Right renal cortex interstitium (tissue), 3 donors: ENCODE results near the gene TMEM131L. TPM values are rescaled to one million over a fixed set of nuclear protein-coding genes. Genes with fewer than 3 reads are reported as not detected.
"Not testable (repeated sequence)": the region's sequence is repeated elsewhere in the genome, so short reads cannot be mapped to it uniquely, and the experiment has no call there.

Experiments used
- DNase-seq, 3 donors: peaks; one replicate each; pipeline ENCODE4 v3.0.0-alpha.2; 2013; ENCODE audit warnings: low read depth in 3 of 3, low spot score in 2 of 3
- polyA plus RNA-seq, 3 donors: library from polyadenylated mRNA; unstranded; fragments of 120-200 nt; gene quantifications; one replicate each; pipeline ENCODE4 v1.2.1, GENCODE V29; 2013; ENCODE audit not compliant: insufficient read length in 3 of 3

TMEM131L gene
- polyA plus RNA-seq, 3 donors = 24.2 to 26.6 (median 25.3) TPM

DNA sequence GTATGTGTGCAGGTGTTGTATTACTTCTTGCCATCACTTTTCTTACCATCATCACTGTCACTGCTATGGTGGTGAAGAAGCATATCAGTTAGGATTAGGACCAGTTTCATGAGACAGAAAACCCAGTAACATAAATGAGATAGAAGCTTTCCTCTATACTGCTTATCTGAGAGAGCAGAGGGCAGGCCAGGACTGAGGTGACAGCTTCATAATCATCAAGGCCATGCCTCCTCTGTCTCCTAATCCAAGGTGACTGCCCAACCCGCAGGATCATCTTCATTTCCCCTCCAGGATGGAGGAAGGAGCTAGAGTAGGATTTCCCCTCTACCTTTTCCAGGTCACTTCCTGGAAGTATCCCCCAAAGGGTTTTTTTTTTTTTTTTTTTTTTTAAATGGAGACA is 35.4 kb downstream of the TMEM131L start:
- no peak for DNase-seq

DNA sequence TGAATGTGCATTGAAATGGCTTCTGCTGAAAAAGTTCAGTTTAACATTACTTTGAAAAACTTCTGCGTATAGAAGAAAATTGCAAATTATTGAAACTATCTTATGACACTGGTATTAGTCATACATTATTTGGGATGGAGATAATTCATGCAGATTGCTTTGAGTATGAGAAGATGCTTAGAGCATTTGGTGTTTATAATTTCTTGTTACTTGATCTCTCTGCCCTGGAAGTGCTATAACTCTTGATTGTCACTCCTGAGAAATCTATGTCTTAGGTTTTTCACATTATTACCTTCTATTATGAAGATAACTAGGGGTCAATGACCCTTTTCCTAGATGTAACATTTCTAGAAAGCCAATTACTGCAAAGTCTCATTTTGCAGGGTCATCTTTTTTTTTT is 36.4 kb downstream of the TMEM131L start:
- no peak for DNase-seq

DNA sequence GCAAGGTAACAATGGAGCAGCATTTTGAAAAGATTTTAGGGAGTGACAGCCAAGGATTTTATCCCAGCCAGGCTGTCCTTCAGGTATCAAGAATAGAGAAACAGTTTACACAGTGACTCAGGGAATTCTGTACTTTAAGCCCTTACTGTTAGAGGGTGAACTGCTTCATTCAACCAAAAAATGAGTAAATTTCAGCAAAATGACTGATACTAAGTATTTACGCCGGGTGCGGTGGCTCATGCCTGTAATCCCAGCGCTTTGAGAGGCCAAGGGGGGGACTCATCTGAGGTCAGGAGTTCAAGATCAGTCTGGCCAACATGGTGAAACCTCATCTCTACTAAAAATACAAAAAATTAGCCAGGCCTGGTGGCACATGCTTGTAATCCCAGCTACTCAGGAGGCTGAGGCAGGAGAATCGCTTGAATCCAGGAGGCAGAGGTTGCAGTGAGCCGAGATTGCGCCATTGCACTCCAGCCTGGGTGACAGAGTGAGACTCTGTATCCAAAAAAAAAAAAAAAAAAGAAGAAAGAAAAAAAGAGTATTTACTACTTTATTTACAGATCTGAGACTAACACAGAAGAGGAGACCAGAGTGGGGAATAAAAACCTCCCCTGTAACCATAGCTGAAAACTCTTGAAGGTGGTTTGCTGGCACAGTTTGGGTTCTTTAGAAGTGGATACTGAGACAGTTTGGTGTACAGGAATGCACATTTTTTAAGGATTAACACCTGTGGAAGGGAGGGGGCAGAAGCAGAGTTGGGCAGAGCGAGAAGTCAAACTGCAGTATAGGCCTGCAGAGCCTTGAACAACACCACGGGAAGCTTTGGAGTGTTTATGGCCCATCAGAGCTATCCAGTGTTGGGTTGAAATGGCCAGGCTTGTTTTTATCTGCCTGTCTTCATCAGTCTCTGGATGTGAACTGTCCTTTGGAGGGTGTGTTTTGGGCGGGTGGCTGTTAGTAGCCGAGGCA is 40.5 kb downstream of the TMEM131L start:
- DNase-seq = no peak

DNA sequence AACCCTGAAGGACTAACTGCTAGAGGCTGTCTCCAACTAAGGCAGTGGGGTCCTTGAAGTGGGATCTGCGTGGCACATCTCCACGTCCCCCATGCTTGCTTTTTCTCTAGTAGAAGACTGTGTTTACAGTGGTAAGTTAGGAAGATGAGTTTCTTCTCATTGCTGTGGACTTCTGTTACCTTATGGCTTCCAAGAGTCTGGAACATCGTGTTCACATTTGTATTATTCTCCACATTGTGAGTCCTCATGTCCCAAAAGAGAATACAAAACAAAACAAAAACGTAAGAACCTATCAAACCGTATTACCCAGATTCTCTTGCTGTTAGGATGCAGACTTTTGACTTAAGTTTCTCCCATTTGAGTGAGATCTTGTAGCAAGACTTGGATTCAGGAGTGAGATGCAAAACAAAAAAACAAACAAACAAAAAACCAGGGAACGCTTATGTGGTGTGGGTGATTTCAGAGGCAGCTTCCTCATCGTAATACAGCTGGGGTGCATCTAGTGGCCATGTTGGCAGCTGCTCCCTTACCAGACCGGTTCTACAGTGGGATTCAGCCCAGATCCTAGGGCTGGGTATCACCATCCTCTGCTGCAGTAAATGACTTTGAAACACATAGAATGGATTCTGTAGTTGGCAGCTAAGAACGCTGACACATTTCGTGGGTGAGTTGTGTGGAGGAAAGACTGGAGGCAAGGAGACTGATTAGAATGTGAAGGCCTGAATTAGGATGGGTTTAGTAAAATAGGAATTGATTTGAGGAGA is 41.3 kb downstream of the TMEM131L start:
- DNase-seq = no peak

DNA sequence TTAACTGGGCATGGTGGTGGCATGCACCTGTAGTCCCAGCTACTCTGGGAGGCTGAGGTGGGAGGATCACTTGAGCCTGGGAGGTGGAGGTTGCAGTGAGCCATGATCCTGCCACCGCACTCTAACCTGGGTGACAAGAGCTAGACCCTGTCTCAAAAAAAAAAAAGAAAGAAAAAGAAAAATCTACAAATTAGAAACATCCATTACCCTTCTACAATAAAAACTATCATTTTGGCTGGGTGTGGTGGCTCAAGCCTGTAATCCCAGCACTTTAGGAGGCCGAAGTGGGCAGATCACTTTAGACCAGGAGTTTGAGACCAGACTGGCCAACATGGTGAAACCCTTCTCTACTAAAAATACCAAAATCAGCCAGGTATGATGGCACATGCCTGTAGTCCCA is 43.1 kb downstream of the TMEM131L start:
- not testable (repeated sequence) for DNase-seq

DNA sequence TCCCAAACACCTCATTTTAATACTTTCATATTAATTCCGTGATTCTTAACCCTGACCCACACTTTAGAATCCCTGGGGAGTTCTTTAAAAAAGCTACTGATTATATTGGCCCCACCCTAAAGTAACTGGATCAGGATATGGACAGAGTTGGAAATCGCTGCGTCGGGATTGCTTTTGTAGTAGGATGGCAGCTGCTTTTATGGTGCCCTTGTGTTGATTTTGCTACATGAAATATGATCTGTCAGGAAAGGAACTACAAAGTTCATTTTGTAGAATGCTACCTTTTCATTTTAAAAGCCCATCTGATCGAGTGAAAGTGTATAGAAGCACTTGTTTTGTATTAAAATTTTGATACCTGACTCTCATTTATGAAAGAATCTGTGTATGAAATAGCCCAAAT is 43.6 kb downstream of the TMEM131L start:
- DNase-seq = no peak

DNA sequence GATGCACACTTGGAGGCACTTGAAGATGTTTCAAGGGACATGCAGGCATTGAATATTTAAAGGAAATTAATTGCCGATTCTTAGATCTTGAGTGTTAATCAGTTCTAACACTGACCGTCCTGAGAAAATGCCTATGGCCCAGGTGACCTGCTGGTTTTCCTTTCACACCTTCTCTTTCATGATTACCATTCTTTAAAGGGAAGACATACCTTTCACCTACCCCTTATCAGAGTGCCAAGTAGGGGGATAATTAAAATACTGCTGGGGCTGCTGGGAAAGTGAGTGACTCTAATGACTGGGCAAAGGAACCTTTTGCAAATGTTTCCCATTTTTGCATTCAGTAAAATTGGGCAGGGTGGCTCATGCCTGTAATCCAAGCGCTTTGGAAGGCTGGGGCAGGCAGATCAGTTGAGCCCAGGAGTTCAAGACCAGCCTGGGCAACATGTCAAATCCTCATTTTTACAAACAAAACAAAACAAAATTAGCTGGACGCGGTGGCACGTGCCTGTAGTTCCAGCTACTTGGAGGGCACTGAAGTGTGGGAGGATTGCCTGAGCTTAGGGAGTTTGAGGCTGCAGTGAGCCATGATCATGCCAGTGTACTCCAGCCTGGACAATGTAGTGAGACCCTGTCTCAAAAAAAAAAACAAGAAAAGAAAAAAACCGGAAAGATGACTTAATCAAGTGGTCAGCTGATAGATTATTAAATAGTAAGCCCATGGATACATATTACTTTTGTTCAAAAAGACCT is 44.3 kb downstream of the TMEM131L start:
- DNase-seq = no peak

DNA sequence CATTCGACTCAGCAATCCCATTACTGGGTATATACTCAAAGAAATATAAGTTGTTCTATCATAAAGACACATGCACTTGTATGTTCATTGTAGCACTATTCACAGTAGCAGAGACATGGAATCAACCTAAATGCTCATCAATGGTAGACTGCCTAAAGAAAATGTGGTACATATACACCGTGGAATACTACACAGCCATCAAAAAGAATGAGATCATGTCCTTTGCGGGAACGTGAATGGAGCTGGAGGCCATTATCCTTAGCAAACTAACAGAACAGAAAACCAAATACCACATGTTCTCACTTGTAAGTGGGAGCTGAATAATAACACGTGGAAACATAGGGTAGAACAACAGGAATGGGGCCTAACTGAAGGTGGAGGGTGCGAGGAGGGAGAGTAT is 44.9 kb downstream of the TMEM131L start:
- DNase-seq = no peak

DNA sequence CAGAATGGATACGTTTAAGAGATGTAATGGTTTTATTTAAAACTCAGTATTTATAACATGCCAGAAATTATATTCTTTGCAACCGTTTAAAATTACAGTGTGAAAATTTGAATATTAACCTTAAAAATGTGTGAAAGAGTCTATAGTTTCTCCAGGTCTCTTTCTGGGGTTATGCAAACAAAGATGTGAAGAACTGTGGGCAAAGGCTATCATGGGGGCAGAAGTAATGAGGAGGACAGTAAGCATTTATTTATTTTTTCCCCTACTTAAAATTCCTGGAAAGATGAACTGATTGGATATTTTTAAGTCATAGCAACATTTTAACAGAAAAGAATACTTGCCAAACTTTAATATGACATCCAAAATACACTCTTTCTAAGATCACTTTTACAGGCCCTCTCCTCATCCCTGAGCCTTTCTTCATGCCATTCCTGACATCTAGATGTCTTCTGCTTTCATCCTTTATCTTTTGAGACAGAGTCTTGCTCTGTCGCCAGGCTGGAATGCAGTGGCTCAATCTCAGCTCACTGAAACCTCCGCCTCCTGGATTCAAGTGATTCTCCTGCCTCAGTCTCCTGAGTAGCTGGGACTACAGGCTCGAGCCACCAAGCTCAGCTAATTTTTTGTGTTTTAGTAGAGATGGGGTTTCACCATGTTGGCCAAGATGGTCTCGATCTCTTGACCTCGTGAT is 46.1 kb downstream of the TMEM131L start:
- no peak for DNase-seq

DNA sequence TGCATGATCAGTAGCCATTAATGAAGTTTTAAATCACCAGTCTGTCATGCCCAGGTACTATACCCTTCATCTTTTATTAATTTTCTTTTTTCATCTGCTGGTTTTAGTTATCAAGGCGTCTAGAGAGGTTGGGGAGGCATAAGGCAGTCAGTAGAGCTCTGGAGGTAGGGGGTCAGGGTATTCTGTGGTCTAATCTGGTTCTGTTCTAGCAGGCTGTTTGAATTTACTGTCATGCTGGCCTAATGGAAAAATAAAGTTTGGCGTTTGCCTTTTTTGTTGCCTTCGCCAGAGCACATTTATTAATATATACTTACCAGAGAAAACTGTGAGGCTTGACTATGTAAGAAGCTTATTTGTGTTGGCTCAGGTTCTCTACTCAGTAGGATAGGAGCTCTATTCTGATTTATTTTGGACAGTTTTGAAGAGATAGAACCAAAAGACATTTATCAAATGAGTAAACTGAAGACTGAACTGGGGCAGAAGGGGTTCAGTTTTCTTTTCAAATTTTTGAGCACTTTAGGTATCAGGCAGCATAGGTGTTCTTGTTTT is 46.9 kb downstream of the TMEM131L start:
- DNase-seq = no peak

DNA sequence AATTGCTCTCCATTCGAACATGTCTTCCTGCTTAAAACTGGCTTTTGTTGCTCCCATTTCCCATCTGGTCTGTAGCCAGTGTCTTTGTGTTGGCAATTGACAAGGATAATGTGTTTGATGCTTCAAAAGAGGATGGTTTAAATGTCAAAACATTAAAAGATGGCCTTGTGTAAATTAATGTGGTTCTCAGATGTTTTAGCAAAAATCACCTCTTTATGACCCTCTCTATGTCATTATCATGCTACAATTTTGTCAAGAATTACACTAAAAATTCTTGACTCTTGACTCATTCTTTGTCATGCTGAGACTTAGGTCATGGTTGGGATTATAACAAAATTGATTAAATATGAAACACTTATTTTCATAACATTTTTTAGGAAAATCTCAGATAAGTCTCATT is 47.4 kb downstream of the TMEM131L start:
- no peak for DNase-seq

DNA sequence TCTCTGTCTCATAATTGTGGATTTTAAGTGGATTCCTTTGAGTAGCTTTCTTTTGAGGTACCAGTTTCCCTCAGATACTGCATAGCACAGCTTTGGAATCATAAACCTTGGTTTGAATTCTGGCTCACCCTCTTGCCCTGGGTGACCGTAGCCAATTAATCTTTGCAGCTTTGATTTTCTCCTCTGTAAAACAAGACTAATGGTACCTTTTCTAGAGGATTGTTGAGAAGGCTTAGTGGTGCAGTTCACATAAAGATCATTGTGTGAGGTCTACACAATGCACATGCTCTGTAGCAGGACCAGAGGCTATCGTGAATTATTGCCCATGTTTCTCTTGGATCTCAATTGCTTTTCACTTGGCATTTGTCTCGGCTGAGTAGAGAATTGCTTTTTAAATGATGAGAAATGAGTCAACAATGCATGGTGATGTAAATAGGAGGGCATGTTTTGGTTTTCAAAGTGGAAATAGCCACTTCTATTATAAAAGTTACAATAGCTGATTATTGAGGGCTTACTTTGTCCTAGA is 47.9 kb downstream of the TMEM131L start:
- DNase-seq = no peak

DNA sequence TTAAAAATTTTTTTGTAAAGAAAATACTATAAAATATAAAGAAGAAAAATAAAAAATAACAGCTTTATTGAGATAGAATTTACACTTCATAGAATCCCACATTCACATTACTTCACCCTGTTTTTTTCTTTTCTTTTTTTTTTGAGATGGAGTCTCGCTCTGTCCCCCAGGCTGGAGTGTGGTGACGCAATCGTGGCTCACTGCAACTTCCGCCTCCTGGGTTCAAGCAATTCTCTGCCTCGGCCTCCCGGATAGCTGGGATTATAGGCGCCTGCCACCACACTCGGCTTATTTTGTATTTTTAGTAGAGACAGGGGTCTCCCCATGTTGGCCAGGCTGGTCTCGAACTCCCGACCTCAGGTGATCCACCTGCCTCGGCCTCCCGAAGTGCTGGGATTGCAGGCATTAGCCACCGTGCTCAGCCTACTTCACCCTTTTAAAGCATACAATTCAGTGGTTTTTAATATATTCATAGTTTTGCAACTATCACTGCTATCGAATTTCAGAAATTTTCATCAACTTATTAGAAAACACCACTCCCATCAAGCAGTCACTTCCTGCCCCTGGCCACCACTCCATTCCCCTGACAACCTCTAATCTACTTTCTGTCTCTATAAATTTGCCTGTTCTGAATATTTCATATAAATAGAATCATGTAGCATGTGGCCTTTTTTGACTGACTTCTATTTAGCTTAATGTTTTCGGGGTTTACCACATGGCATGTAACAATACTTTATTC is 48.7 kb downstream of the TMEM131L start:
- no peak for DNase-seq

DNA sequence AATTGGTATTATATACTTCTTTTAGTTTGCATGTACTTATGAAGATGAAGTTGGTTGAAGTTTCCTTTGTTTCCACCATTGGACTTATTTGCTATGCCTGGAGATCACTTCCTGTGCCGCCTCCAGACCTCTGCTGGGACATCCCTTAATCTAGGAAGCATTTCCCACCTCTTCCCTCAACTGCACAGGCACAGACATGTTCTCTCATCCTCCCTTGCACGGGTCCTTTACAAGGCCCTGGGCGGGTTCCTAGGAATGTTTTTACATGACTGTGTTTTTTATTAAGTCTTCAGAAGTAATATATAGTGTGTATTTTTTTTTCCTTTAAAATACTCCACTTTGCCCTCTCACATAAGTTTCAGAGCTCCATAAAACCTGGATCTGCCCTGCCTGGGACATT is 51.0 kb downstream of the TMEM131L start:
- DNase-seq = no peak

DNA sequence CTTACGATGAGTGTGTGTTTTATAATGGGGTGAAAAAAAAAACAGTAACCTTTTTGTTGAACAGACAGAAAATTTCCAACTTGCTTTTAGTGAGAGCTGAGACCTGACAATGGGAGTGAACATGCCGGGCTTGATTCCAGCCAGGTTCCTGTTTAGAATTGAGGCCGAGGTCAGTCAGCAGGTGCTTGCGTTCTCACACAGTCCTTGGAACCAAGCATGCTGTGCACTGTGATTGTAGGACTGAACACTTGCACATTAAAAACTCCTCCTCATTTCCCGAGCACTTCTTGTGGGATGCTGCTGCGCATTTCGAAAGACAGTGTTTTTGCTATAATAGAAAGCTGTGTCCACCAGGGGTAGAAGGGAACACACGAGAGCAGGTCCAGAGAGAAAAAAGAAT is 51.8 kb downstream of the TMEM131L start:
- DNase-seq = no peak

DNA sequence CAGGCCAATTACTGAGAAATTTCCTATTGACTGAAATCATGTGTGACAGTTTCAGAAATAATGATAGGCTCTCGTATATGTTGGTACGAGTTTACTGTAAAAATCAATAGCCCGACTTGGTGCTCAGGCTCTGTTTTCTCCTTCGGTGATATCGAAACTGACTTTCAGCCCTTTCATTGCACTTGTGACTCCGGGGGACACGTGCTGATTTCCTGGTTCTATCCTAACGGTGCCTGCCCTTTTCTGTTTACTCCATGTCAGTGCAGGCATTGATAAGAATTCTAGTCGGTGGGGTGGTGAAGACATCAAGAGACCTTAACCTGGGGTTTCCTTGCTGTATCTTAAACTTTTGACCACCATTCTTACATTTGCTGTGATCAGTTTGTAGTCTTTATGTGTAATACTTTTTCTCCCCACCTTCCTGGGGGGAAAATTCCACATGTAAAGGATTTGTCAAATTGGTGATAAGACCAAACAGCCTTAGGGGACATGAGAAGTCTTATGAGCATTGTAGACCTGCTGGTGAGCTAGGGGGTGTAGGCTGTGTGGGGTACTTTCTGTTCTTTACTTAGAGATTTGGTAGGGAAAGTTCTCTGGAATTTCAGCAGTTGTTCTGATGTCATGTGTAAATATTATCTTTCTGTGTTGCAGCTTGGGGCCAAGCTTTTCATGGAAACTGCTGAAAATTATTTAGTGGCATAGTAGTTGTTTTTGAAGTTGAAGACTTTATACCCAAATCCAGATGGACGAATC is 52.7 kb downstream of the TMEM131L start:
- DNase-seq = no peak

DNA sequence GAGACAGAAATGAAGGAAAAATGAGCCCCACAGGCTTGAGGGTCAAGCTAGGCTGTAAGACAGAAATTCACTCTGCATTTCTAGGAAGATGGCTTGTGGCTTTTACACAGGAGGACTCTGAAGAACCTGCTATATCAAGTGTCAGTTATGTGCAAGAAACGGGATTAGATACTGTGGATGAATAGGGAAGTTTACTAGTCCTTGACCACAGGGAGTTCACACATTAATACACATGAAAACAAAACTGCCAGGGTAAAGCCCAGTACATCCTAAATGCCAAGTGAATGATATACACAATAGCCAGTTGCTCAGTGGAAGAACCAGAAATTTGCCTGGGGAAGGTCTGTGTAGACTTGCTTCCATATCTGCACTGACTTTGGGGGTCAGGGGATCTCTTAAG is 53.5 kb downstream of the TMEM131L start:
- DNase-seq = no peak

DNA sequence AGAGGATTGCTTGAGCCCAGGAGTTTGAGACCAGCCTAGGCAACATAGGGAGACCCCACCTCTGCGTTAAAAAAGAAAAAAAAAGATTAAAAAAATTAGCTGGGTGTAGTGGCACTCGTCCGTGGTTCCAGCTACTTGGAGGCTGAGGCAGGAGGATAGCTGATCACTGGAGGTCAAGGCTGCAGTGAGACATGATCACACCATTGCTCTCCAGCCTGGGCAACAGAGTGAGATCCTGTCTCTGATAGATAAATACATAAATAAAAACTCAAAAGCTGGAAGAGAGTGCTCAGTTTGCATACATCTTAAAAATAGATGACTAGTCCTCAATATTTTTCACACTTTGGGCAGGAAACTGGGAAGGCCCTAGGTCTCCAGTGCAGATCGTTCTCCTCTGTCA is 54.1 kb downstream of the TMEM131L start:
- DNase-seq = no peak
